Central memory CD4-positive, alpha-beta T cell (primary cell): Measurements from ENCODE around the gene CLP1.
A peak's percentile ranks its signal among the peaks of the same experiment; 100 is the strongest.
"Not testable (repeated sequence)": the region's sequence is repeated elsewhere in the genome, so short reads cannot be mapped to it uniquely, and the experiment has no call there.

ENCODE experiments used
- DNase-seq: peaks from one replicate; pipeline ENCODE4 v3.0.0; 2022

CLP1 gene

DNA sequence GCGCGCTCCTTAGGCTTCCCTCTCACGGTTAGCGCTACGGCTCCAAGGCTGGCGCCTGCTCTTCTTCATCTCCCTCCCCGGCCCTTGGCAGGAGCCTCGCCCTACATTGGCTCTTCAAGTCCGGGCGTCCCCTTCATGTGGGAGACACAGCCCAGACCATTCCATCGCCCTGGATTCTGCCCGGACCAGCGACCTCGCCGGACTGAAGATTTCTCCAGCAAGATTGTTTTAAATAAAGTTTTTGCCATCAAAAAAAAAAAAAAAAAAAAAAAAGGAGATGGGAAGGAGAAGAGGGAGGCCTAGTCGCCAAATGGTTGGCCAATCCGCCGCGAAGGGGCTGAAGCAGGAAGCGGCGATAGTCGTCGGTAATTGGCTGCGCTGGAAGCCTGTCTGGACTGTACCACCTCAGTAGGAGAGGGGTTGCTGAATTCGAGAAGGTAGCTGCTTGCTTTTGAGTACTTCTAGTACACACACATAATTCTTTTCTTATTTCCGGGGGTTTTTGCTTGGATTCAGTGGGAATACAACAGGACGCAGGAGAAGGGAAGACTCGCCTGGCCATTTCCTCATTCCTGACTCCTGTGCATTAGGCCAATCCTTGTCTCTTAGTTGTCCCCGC, 9.7 kb downstream of the CLP1 start:
- peak; percentile 98 for DNase-seq

DNA sequence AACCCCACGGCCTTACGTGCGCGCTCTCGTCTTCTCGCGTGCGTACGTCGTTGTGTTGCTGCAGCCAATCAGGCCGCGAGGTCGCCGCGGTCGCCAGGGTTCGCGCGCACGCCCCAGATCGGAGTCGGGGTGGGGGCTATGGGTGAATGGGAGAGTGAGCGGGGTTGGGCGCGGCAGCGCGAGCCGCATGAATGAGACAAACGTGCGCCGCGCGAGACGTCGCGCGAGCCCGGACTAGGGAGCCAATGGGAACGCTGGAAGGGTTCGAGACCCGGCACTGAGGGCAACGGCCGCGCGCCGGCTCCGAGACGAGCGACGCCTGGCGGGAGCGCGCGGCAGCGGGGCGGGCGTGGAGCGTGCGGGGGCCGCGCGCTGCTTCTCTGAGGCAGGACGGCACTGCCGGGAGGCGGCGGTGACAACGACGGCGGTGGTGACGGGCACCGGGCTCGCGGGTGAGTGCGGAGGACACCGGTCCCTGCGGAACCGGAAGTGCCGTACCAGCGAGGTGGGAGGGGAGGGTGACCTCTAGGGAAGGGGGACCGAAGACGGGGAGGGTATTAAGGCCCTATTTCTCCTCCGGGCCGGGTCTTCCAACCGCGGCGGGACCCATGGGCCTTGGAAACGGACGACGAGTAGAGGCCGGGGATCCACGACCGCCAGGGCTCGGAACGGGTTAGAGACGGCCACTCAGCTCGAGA, 10.3 kb downstream of the CLP1 start, which contains the start of gene ZDHHC5:
Gene ZDHHC5, plus strand, starts transcription at position 379 of the 698 bp plus-strand sequence. CDS start 4,977 bp downstream, outside the sequence.
- peak; percentile 100 for DNase-seq

DNA sequence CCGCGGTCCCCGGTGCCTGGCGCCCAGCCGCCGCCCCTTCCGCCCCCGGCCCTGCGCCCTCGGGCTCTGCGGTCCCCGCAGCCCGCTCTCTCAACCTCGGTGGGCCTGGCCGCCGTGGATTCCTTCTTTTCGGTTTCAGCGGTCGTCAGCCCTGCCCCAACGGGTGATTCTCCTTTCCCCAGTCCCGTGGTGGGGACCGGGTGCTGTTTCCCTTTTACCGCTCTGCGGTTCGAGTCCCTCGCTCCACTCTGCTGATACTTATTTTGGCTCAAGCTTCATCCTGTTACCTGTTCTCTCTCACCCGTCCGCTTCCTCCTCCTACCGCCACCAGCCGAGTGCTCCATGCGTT, 10.8 kb downstream of the CLP1 start:
- peak; percentile 44 for DNase-seq

DNA sequence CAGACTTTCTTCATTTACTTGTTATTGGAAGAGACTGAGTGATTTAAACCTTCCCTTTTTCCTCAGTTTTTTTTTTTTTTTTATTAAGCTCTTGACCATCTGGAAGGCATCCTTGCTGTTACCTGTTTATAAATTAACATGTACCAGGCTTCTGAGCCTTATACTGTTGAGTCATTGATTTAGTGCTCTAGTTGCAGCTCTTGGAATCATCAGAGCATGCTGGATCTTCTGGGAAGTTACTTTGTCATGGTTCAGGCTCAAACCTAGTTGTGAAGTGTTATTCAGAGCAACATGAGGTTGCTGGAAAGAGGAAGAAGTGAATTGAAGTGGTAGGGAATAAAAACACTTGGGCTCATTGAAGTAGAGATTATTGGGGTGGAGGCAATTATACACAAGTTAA, 16.7 kb downstream of the CLP1 start:
- no peak for DNase-seq

DNA sequence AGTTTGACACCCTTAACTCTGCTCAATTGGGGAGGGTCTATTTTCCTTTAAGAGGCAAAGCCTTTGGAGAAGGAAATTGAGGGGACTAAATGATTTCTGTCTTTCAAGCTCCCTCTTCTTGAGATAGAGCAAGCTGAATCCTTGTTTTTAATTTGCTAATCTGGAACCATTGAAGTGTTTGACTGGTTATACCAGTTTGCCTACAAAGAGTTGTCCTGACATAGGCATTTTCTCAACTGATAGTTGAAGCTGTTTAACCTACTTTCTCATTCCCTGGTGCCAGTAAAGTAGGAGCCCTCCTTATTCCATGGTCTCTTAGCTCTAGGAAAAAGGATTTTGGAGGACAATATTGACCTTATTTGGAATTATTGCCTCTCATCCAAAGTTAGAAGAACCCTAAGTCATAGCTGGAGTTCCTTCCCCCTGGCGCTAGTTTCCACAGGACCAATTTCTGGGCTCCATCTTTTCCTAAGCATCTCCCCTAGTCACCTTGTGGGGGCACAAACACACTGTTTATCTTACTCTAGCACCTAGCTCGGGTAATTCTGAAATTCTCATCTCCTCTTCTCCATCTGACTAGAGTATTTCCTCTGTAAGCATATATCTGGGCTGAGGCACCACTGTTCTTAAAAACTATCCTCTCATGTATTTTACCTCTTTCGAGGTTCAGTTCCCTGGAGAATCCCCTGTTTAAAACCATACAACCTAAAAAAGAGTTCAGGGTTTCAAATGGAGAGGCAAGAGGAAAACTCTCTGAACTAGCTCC, 17.8 kb downstream of the CLP1 start:
- DNase-seq, result no peak

DNA sequence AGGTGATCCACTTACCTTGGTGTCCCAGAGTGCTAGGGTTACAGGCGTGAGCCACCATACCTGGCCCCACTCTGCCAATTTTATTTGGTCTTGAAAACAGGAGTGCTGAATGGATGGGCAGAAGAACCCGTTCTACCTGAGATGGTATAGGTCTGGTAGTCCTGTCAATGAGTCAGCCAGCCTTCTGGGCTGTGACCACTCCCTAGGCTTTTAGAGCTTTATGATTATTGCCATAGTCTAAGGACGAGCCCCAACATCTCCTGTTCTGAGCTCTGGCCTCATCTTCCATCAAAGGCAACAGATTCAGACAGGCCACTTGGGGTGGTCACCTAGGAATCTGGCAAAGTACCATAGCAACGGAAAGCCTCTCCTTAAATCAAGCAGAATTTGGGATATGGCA, 21.8 kb downstream of the CLP1 start:
- DNase-seq, result no peak

DNA sequence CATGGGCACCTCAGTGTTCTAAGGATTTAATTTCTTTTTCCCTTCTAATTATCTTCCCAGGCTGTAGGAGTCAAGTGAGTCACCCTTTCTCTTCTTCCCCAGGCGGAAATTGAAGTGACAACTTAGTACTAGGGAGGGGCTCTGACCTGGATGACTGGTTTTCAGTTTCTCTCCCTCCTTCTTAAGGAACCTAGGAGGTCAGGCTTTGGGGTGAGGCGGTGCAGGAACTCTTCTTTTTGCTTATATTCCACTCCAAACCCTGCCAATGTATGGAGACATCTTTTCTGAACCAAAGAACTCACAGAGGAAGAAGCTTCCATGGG, 23.0 kb downstream of the CLP1 start:
- no peak for DNase-seq

DNA sequence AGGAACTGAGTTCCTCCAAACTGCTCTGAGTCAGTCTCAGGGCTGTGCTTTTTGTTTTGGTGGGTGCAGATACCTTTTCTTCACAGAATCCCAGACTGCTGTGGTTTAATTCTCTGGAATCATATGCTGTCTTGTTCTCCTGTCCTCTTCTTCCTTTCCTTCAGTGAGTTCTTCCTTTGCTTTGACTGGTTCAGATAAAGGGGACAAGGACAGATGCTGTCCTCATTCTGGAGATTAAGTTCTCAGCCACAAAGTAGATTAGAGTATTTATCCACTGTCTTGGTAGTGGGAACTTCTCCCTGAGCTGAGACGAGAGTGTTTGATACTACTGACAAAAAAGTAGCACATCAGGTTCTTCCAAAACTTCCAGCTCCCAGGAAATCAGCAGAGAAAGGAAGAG, 23.6 kb downstream of the CLP1 start:
- DNase-seq, result no peak

DNA sequence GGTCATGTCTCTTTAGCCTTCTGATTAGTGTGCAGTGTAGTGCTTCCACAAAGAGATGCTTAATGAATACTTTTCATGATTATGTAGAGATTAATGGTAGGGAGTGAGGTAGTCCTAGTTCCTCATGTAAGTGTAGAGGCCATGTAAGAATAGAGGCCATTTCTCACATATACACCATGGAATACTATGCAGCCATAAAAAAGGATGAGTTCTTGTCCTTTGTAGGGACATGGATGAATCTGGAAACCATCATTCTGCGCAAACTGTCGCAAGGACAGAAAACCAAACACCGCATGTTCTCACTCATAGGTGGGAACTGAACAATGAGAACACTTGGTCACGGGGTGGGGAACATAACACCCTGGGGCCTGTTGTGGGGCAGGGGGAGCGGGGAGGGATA, 32.9 kb downstream of the CLP1 start:
- not testable (repeated sequence) for DNase-seq

DNA sequence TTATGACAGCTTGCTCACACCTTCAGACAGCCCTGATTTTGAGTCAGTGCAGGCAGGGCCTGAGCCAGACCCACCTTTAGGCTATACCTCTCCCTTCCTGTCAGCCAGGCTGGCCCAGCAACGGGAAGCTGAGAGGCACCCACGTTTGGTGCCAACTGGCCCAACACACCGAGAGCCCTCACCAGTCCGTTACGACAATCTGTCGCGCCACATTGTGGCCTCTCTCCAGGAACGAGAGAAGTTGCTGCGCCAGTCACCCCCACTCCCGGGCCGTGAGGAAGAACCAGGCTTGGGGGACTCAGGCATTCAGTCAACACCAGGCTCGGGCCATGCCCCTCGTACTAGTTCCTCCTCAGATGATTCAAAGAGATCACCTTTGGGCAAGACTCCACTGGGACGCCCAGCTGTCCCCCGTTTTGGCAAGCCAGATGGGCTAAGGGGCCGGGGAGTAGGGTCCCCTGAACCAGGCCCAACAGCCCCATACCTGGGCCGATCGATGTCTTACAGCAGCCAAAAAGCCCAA, 41.3 kb downstream of the CLP1 start:
- no peak for DNase-seq

DNA sequence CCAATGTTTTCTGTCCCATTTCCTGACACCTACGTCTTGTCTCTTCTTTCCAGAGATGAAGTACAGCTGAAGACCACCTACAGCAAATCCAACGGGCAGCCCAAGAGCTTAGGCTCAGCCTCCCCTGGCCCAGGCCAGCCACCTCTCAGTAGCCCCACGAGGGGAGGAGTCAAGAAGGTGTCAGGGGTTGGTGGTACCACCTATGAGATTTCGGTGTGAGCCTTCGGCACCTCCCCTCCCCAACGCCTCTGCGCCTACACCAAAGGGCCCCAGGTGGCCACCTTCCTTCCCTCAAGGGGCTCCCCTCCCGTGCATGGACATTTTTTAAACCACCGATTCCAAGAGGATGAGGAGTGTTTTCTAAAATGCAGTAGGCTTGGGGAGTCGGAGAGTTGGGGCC, 42.3 kb downstream of the CLP1 start:
- DNase-seq, result no peak

DNA sequence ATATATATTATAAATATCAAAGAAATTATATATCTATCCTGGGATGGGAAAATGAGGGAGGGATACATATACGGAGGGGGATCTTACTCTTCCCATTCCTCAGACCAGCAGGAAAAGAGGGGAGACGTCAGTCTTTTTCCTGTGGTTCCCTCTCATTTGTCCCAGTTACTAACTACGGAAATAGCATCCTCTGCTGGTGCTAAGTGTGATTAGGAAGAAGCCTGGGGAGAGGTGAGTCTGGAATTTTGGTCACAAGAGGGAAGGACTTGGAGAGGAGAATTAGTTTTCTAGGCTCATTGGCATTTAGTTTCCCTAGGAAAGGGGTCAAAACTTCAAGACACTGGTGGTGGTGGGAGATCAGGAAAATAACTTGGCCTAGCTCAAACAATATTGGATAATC, 42.9 kb downstream of the CLP1 start:
- no peak for DNase-seq

DNA sequence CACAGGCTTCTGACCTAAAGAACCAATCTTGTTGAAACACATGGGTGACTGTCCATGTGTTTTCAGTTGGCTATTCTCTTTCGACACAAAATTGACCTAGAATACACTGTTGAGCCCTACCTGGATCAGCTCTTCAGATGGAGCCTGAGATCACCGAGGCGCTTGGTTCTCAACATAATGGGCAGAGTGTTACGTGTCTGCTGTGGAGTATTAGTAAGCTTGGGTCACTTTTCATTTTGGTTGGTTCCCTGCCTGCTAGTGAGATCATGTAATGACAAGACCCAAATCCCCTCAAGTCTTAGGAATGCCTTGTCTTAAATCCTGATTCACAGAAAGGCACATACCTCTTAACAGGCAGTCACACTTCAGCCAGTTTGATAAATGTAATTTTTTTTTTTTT, 45.8 kb downstream of the CLP1 start:
- no peak for DNase-seq

DNA sequence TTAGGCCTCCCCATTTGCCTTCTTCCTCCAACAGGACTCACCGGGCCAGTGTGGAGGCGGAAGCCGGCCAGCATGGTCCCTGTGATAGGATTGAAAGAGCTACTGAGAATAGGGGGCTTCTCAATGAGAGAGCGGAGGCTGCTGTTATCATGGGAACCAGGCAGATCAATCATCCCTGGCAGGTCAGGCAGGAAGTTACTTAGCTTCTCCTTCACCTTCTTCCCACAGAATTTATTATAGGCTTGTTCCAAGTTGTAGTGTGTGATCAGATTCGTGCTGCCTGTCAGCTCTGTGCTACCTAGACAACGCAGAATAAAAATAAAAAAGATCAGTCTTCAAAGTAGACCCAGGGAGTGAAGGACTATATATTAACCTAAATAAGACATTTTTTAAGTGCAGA, 47.4 kb downstream of the CLP1 start:
- no peak for DNase-seq

DNA sequence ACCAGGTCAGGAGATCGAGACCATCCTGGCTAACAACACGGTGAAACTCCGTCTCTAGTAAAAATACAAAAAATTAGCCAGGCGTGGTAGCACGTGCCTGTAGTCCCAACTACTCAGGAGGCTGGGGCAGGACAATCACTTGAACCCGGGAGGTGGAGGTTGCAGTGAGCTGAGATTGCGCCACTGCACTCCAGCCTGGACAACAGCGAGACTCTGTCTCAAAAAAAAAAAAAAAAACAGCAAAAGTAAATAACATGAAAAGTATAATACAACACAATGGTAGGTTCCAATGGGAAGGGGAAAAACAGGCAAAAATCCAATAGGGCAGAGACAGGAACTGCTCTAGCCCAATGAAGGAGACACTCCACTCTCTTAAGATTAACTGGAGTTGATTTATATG, 47.9 kb downstream of the CLP1 start:
- not testable (repeated sequence) for DNase-seq

DNA sequence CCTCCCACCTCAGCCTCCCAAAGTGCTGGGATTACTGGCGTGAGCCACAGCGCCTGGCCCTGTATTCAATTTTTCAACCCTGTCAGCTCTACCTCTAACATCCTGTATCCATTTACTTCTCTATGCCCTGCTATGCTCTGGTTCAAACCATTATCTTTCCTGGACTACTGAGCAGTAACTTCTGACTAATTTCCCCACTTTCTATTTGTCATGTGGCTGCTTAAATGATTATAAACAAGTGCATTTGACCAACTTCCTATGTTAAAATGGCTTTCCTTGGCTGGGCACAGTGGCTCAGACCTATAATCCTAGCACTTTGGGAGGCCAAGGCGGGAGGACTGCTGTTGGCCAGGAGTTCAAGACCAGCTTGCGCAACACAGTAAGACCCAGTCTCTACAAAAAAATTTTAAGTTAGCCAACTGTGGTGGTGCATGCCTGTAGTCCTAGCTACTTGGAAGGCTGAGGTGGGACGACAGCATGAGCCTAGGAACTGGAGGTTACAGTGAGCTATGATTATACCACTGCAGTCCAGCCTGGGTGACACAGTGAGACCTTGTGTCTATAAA, 52.3 kb downstream of the CLP1 start:
- no peak for DNase-seq
